ENCODE data around the gene DRD3. TPM values are rescaled to one million over a fixed set of nuclear protein-coding genes. Genes with fewer than 3 reads are reported as not detected.

DRD3 gene
- total RNA-seq, 4 donors from 2014 or later = not detected

GRCh38 chr3:114139836-114140235 is 39.0 kb downstream of the DRD3 start:
- WGBS, 2 donors (ENCODE audit: low coverage in 1 of 2) = 81 to 100% methylated on average over 1 to 3 of the region's 3 CpGs

DNA sequence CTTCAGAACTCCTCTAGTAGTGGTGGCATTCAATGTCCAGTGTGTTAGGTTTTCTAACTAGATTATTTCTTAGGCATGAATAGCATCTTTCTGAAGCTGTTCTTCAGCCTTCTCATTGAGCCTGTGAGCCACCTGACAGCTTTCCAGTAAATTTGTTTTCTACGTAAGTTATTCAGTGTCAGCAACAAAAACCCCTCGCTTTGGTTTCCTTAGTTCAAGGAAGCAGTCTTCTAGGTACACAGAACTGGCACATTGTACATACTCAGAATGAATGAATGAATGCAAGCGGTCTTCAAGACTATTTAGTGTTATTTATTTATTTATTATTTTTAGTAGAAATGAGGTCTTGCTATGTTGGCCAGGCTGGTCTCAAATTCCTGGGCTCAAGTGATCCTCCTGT is 44.9 kb downstream of the DRD3 start:
- no peaks in the 10 kb centered on the region for H3K36me3 ChIP-seq
- no peak overlapping the region for H3K4me3 ChIP-seq
- TF ChIP-seq, protein P1, sequence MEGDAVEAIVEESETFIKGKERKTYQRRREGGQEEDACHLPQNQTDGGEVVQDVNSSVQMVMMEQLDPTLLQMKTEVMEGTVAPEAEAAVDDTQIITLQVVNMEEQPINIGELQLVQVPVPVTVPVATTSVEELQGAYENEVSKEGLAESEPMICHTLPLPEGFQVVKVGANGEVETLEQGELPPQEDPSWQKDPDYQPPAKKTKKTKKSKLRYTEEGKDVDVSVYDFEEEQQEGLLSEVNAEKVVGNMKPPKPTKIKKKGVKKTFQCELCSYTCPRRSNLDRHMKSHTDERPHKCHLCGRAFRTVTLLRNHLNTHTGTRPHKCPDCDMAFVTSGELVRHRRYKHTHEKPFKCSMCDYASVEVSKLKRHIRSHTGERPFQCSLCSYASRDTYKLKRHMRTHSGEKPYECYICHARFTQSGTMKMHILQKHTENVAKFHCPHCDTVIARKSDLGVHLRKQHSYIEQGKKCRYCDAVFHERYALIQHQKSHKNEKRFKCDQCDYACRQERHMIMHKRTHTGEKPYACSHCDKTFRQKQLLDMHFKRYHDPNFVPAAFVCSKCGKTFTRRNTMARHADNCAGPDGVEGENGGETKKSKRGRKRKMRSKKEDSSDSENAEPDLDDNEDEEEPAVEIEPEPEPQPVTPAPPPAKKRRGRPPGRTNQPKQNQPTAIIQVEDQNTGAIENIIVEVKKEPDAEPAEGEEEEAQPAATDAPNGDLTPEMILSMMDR (IDR thresholded peaks at IDR 0.05) = no peak
- TF ChIP-seq POLR2A (IDR thresholded peaks at IDR 0.05) (no peak), POLR2AphosphoS5 (IDR thresholded peaks at IDR 0.05) (no peak), EP300 (IDR thresholded peaks at IDR 0.05) (no peak)
- no peaks in the 10 kb centered on the region for H3K4me1 ChIP-seq
- H3K9me3 ChIP-seq = no peaks in the 10 kb centered on the region
- ATAC-seq = no peak
- no peaks in the 10 kb centered on the region for H3K27me3 ChIP-seq
- WGBS, 2 donors (ENCODE audit: low coverage in 1 of 2) = 86 to 90% methylated on average over 1 to 3 of the region's 3 CpGs
- no peak overlapping the region for H3K27ac ChIP-seq

More at GRCh38 chr3:114139836-114140235, 39.0 kb downstream of the DRD3 start:
- ATAC-seq = no peak
- H3K36me3 ChIP-seq = no peaks in the 10 kb centered on the region
- H3K27me3 ChIP-seq = no peaks in the 10 kb centered on the region
- H3K4me1 ChIP-seq = no peaks in the 10 kb centered on the region
- H3K9me3 ChIP-seq = no peaks in the 10 kb centered on the region
- TF ChIP-seq, protein P1 (IDR thresholded peaks at IDR 0.05) = no peak
- TF ChIP-seq EP300 (IDR thresholded peaks at IDR 0.05) (no peak), POLR2AphosphoS5 (IDR thresholded peaks at IDR 0.05) (no peak), POLR2A (IDR thresholded peaks at IDR 0.05) (no peak)
- no peak overlapping the region for H3K27ac ChIP-seq
- no peak overlapping the region for H3K4me3 ChIP-seq

GRCh38 chr3:114132500-114132899 is 46.4 kb downstream of the DRD3 start:
- Histone ChIP-seq H3K9me3 (no peaks in the 10 kb centered on the region), H3K36me3 (no peaks in the 10 kb centered on the region), H3K27ac (no peak overlapping the region), H3K4me1 (no peaks in the 10 kb centered on the region), H3K27me3 (no peaks in the 10 kb centered on the region), H3K4me3 (no peak overlapping the region)
- WGBS, 2 donors (ENCODE audit: low coverage in 1 of 2) = 84 to 96% methylated on average over 3 of the region's 3 CpGs
- TF ChIP-seq POLR2A (IDR thresholded peaks at IDR 0.05) (no peak), POLR2AphosphoS5 (IDR thresholded peaks at IDR 0.05) (no peak)
- TF ChIP-seq, protein P1 (IDR thresholded peaks at IDR 0.05) = no peak
- no peak for ATAC-seq

- TF ChIP-seq POLR2AphosphoS5 (IDR thresholded peaks at IDR 0.05) = no peak
- TF ChIP-seq EP300 (IDR thresholded peaks at IDR 0.05) = no peak
- TF ChIP-seq, protein P1 (IDR thresholded peaks at IDR 0.05) = no peak
- no peak for TF ChIP-seq POLR2A (IDR thresholded peaks at IDR 0.05)
Observed at GRCh38 chr3:114128826-114129225, 50.0 kb downstream of the DRD3 start.

GRCh38 chr3:114128231-114128630 is 50.6 kb downstream of the DRD3 start:
- 67 to 80% methylated on average over 1 of the region's 1 CpG for WGBS, 2 donors (ENCODE audit: low coverage in 1 of 2)
- Histone ChIP-seq H3K36me3 (no peaks in the 10 kb centered on the region), H3K4me3 (no peak overlapping the region), H3K27me3 (no peaks in the 10 kb centered on the region), H3K9me3 (no peaks in the 10 kb centered on the region), H3K4me1 (peaks cover 0 to 1% (median 0%) of the 10 kb centered on the region in 3 donors), H3K27ac (no peak overlapping the region)
- ATAC-seq = no peak
- TF ChIP-seq EP300 (IDR thresholded peaks at IDR 0.05) (no peak), POLR2AphosphoS5 (IDR thresholded peaks at IDR 0.05) (no peak), POLR2A (IDR thresholded peaks at IDR 0.05) (no peak)
- TF ChIP-seq, protein P1 (IDR thresholded peaks at IDR 0.05) = no peak

More at GRCh38 chr3:114128826-114129225, 50.0 kb downstream of the DRD3 start:
- H3K27me3 ChIP-seq = no peaks in the 10 kb centered on the region
- H3K36me3 ChIP-seq = no peaks in the 10 kb centered on the region
- H3K4me3 ChIP-seq = no peak overlapping the region
- no peaks in the 10 kb centered on the region for H3K4me1 ChIP-seq
- H3K9me3 ChIP-seq = no peaks in the 10 kb centered on the region
- WGBS, 2 donors (ENCODE audit: low coverage in 1 of 2) = 85 to 91% methylated on average over 5 to 6 of the region's 8 CpGs
- no peak overlapping the region for H3K27ac ChIP-seq
- no peak for ATAC-seq
